KOPT-K1 (cell line): ENCODE results near the gene PTPRS.
"Not testable (repeated sequence)": the region's sequence is repeated elsewhere in the genome, so short reads cannot be mapped to it uniquely, and the experiment has no call there.

Experiments
- H3K27ac ChIP-seq: fragments of 200-600 bp; sonication (generic); 2 replicates; pipeline ENCODE4 v1.5.1; 2016; ENCODE audit warnings: antibody characterized with exemption, mild to moderate bottlenecking, low read depth, low read length; ENCODE audit not compliant: poor library complexity, severe bottlenecking
- H3K36me3 ChIP-seq: fragments of 200-600 bp; sonication (generic); 2 replicates; pipeline ENCODE4 v1.5.1; 2017; ENCODE audit warnings: antibody characterized with exemption, mild to moderate bottlenecking, low read length, moderate library complexity; ENCODE audit not compliant: insufficient read depth
- H3K9me3 ChIP-seq: fragments of 200-600 bp; sonication (generic); 2 replicates; pipeline ENCODE4 v1.5.1; 2017; ENCODE audit warnings: antibody characterized with exemption, low read length, mild to moderate bottlenecking; ENCODE audit not compliant: insufficient read depth, poor library complexity, severe bottlenecking

PTPRS gene

GRCh38 chr19:5330307-5330720, 10.3 kb downstream of the PTPRS start:
- Histone ChIP-seq H3K9me3 (no peaks in the 10 kb centered on the region), H3K36me3 (no peaks in the 10 kb centered on the region), H3K27ac (no peak overlapping the region)

DNA sequence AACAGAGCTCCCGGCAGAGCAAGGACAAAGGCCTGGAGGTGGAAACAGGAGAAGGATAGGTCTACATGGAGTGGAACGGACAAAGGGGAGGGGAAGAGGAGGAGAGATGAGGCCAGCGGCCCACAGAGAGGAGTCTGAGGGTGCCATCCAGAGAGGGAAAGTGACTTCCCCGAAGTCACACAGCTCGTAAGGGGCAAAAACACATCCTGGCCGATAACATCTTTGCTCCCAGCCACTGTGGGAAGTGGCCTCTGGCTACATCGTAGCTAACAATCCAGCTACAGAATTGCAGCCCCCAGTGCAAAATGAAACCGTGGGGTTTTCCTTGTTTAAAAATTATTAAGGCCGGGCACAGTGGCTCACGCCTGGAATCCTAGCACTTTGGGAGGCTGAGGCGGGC, 11.5 kb downstream of the PTPRS start:
- peaks cover 5% of the 10 kb centered on the region for H3K9me3 ChIP-seq
- no peaks in the 10 kb centered on the region for H3K36me3 ChIP-seq
- no peak overlapping the region for H3K27ac ChIP-seq

DNA sequence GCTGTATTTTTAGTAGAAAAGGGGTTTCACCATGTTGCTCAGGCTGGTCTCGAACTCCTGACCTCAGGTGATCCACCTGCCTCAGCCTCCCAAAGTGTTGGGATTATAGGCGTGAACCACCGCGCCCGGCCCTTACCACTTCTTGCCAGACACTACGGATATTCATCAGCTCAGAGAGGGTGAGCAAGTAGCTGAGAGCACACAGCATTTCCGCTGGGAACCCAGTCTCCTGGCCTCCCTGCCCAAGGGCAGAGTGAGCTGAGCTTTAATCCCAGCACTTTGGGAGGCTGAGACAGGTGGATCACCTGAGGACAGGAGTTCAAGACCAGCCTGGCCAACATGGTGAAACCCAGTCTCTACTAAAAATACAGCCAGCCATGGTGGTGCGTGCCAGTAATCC, 12.2 kb downstream of the PTPRS start:
- H3K36me3 ChIP-seq, H3K9me3 ChIP-seq, H3K27ac ChIP-seq: not testable (repeated sequence)

DNA sequence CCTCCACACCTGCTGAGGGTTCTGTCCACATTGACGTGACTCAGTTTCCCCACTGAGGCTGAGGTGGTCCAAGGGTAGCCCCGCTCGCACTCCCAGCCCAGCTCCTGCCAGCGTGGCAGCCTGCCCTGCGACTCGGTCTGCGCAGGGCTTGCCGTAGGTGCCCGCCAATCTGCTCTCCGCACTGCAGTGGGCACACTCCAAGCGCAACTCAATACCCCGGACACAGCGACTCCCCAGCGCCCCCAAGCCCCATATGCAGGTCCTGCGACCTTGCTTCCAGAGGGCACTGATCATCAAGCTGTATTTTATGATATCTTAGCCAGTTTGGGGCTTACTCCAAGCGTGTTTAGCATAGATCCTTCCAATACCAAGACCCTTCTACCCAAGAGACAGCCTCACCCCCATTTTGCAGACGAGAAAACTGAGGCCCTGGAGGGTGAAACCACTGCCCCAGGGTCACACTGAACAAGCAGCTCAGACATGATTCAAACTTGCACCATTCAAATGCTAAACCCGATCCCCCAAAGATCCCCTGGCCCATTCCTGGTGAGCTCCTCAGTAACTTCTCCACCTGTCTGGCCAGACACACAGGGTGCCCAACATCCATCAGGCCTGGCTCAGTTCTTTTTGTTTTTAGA, 13.5 kb downstream of the PTPRS start:
- Histone ChIP-seq H3K27ac (no peak overlapping the region), H3K9me3 (peaks cover 5% of the 10 kb centered on the region), H3K36me3 (no peaks in the 10 kb centered on the region)

- Histone ChIP-seq H3K27ac (no peak overlapping the region), H3K9me3 (peaks cover 5% of the 10 kb centered on the region)
Observed at GRCh38 chr19:5326545-5326944, 14.1 kb downstream of the PTPRS start.

DNA sequence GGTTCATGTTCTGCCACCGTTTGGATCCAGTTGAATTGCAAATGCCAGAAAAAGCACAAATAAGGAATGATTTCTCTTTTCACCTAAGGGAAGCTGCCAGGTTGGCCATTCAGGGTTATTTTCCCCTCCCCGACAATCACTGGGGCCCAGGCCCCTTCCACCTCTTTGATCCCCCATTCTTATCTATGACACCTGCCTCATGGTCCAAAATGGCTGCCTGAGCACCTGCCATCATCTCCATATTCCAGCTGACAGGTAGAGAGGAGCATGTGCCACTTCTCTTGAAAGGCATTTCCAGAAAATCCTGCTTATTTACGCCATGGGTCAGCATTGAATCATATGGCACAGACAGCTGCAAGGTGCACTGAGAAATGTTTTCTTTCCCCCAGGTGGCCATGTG, 15.7 kb downstream of the PTPRS start:
- Histone ChIP-seq H3K27ac (no peak overlapping the region), H3K36me3 (no peaks in the 10 kb centered on the region), H3K9me3 (peaks cover 5% of the 10 kb centered on the region)

More at GRCh38 chr19:5326545-5326944, 14.1 kb downstream of the PTPRS start:
- H3K36me3 ChIP-seq, result no peaks in the 10 kb centered on the region

GRCh38 chr19:5323475-5323811, 17.2 kb downstream of the PTPRS start:
- H3K27ac ChIP-seq, result no peak overlapping the region
- H3K9me3 ChIP-seq, result peaks cover 5% of the 10 kb centered on the region
- no peaks in the 10 kb centered on the region for H3K36me3 ChIP-seq

- no peaks in the 10 kb centered on the region for H3K36me3 ChIP-seq
- H3K27ac ChIP-seq, result no peak overlapping the region
- peaks cover 5% of the 10 kb centered on the region for H3K9me3 ChIP-seq
Observed at GRCh38 chr19:5321851-5322681, 18.5 kb downstream of the PTPRS start.

GRCh38 chr19:5321066-5321642, 19.5 kb downstream of the PTPRS start:
- Histone ChIP-seq H3K27ac (no peak overlapping the region), H3K36me3 (no peaks in the 10 kb centered on the region), H3K9me3 (peaks cover 5% of the 10 kb centered on the region)

DNA sequence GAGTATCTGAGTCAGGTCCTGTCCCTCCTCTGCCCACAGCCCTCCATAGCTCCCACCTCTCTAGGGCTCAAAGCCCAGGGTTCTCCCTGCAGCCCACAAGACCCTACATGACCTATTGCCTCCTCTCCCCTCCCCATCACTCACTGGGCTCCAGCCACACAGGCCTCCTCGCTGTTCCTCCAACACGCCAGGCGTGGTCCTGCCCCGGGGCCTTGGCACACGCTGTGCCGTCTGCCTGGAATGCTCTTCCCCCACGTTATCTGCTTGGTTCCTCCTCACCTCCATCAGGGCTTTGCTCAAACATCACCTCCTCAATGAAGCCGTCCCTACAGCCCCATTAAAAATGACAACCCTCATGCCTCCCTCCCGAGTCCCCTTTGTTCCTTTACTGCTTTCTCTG, 21.1 kb downstream of the PTPRS start:
- Histone ChIP-seq H3K9me3 (no peaks in the 10 kb centered on the region), H3K36me3 (no peaks in the 10 kb centered on the region), H3K27ac (no peak overlapping the region)

DNA sequence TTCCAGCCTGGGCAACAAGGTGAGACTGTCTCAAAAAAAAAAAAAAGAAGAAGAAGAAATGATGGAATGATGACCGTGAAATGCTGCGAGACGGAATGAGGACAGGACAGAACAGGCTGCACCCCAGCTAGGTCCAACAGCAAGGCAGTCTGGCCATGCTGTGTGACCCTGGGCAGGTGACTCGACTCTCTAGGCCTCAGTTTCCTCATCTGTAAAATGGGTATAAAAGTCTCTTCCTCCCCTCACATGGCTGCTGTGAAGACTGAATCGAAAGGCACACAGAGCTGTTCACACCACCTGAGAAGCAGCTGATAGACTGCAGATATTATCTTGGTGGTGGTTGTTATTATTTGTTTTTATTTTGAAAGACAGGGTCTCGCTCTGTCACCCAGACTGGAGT, 22.3 kb downstream of the PTPRS start:
- Histone ChIP-seq H3K9me3 (no peaks in the 10 kb centered on the region), H3K36me3 (no peaks in the 10 kb centered on the region), H3K27ac (no peak overlapping the region)

DNA sequence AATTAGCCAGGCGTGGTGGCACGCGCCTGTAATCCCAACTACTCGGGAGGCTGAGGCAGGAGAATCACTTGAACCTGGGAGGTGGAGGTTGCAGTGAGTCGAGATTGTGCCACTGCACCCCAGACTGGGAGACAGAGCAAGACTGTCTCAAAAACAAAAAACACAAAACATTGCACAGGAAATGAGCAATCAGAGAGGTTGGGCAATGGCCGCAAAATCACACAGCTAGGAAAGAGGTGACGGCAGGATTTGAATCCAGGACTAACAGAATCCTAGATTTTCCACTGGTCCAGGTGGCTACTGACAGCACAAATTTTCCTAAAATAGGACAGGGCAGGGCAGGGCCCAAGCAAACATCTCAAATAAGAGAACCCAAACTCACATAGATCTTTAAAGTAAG, 23.3 kb downstream of the PTPRS start:
- H3K27ac ChIP-seq, result no peak overlapping the region
- H3K36me3 ChIP-seq, result no peaks in the 10 kb centered on the region
- H3K9me3 ChIP-seq, result no peaks in the 10 kb centered on the region

- Histone ChIP-seq H3K9me3 (no peaks in the 10 kb centered on the region), H3K36me3 (no peaks in the 10 kb centered on the region), H3K27ac (no peak overlapping the region)
Observed at GRCh38 chr19:5316138-5316537, 24.5 kb downstream of the PTPRS start.

- H3K9me3 ChIP-seq, result no peaks in the 10 kb centered on the region
- H3K27ac ChIP-seq, result no peak overlapping the region
- H3K36me3 ChIP-seq, result no peaks in the 10 kb centered on the region
Observed at GRCh38 chr19:5314907-5315298, 25.7 kb downstream of the PTPRS start.

DNA sequence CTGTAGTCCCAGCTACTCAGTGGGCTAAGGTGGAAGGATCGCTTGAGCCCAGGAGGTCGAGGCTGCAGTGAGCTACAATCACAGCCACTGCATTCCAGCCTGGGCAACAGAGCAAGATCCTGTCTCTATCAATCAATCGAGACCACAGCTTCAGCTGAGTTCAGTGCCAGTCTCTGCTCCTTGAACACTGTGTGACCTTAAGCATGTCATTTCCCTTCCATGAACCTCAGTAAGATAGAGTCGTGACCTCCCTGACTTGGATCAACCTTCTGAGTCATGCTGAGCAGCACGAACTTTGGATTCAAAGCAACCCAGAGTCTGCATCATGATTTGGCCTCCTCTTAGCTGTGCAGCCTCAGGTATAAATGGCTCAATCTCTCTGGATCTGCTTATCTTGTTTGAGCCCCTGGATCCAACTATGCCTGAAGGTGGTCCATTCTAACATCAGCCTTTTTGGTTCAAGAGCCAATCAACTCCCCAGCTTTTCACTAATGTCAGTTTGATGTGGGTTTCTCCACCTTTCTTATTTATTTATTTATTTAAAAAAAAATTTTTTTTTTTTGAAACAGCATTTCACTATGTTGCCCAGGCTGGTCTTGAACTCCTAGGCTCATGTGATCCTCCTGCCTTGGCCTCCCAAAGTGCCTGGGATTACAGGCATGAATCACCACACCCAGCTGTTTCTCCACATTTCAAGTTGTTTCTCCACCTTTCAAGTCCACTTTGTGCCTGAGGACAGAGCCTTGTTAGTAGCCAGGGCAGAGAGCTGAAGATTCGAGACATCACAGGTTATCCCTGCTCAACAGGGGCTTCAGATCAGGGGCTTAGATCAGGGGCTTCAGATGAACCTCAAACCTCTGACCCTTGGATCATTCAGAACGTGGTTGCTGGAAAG, 26.4 kb downstream of the PTPRS start:
- Histone ChIP-seq H3K9me3 (no peaks in the 10 kb centered on the region), H3K36me3 (no peaks in the 10 kb centered on the region), H3K27ac (no peak overlapping the region)
